Astrocyte (in vitro differentiated cells and primary cell): ENCODE data around the gene SNRNP70. TPM values are rescaled to one million over a fixed set of nuclear protein-coding genes. Genes with fewer than 3 reads are reported as not detected.

Experiments
- DNase-seq: peaks from one replicate; pipeline ENCODE4 v3.0.0-alpha.2; 2010; ENCODE audit warnings: low read depth
- FAIRE-seq: peaks from 2 replicates; lab custom pipeline; 2011; peaks lifted over from hg19 to GRCh38; lab: Jason Lieb, UNC
- H2AFZ ChIP-seq: 2 replicates; pipeline ENCODE4 v1.6.0; 2012; ENCODE audit warnings: low read depth, low read length, inconsistent platforms
- H3K27ac ChIP-seq: 2 replicates; pipeline ENCODE4 v1.5.1; 2011; ENCODE audit warnings: low read depth, low read length, inconsistent platforms
- H3K27me3 ChIP-seq: 2 replicates; pipeline ENCODE4 v1.6.0; 2011; ENCODE audit warnings: low read length, inconsistent platforms; ENCODE audit not compliant: insufficient read depth
- H3K36me3 ChIP-seq: 2 replicates; pipeline ENCODE4 v1.5.1; 2011; ENCODE audit warnings: low read length, inconsistent platforms; ENCODE audit not compliant: insufficient read depth
- H3K4me1 ChIP-seq: 2 replicates; pipeline ENCODE4 v1.5.1; 2011; ENCODE audit warnings: low read length, inconsistent platforms; ENCODE audit not compliant: insufficient read depth
- H3K4me2 ChIP-seq: 2 replicates; pipeline ENCODE4 v1.6.0; 2012; ENCODE audit warnings: low read length, inconsistent platforms
- H3K4me3 ChIP-seq: 2 replicates; pipeline ENCODE4 v1.5.1; 2011; ENCODE audit warnings: low read depth, mild to moderate bottlenecking, low read length, inconsistent platforms; ENCODE audit not compliant: insufficient read depth
- H3K79me2 ChIP-seq: 2 replicates; pipeline ENCODE4 v1.6.0; 2012; ENCODE audit warnings: mild to moderate bottlenecking, low read length, inconsistent platforms; ENCODE audit not compliant: insufficient read depth
- H3K9ac ChIP-seq: 2 replicates; pipeline ENCODE4 v1.6.0; 2012; ENCODE audit warnings: mild to moderate bottlenecking, low read length, inconsistent platforms
- H3K9me3 ChIP-seq: 2 replicates; pipeline ENCODE4 v1.5.1; 2012; ENCODE audit warnings: low read depth, mild to moderate bottlenecking, low read length, inconsistent platforms; ENCODE audit not compliant: insufficient read depth
- H4K20me1 ChIP-seq: 2 replicates; pipeline ENCODE4 v1.6.0; 2012; ENCODE audit warnings: low read length, inconsistent platforms; ENCODE audit not compliant: insufficient read depth
- H3K27ac Mint-ChIP-seq: one replicate; pipeline ENCODE4 v1.8.0; 2021; ENCODE audit warnings: mild to moderate bottlenecking, mixed read lengths; ENCODE audit not compliant: unreplicated experiment
- H3K27me3 Mint-ChIP-seq: one replicate; pipeline ENCODE4 v1.8.0; 2021; ENCODE audit warnings: low read depth, mixed read lengths; ENCODE audit not compliant: unreplicated experiment
- H3K36me3 Mint-ChIP-seq: one replicate; pipeline ENCODE4 v1.8.0; 2021; ENCODE audit warnings: low read depth, mixed read lengths; ENCODE audit not compliant: unreplicated experiment
- H3K4me1 Mint-ChIP-seq: one replicate; pipeline ENCODE4 v1.8.0; 2021; ENCODE audit warnings: low read depth, mixed read lengths; ENCODE audit not compliant: unreplicated experiment
- H3K4me3 Mint-ChIP-seq: one replicate; pipeline ENCODE4 v1.8.0; 2021; ENCODE audit warnings: mild to moderate bottlenecking, moderate library complexity, mixed read lengths; ENCODE audit not compliant: unreplicated experiment
- H3K9me3 Mint-ChIP-seq: one replicate; pipeline ENCODE4 v1.8.0; 2021; ENCODE audit warnings: mild to moderate bottlenecking, mixed read lengths; ENCODE audit not compliant: unreplicated experiment
- EZH2 ChIP-seq: IDR thresholded peaks from 2 replicates; pipeline ENCODE4 v1.6.1; 2012; ENCODE audit warnings: mild to moderate bottlenecking, low read length, inconsistent platforms; ENCODE audit not compliant: insufficient read depth
- total RNA-seq: library from RNA; stranded (reverse); gene quantifications from 2 replicates; pipeline ENCODE4 v1.2.1, GENCODE V29; 2021
- TF ChIP-seq, protein P1 (sequence below): IDR thresholded peaks from 2 replicates; pipeline ENCODE4 v1.5.1; 2011; ENCODE audit warnings: low read depth, mild to moderate bottlenecking, inconsistent platforms, low read length, moderate library complexity; ENCODE audit not compliant: insufficient read depth

Gene SNRNP70
- total RNA-seq, 1 donor from 2014 or later: 177 TPM

DNA sequence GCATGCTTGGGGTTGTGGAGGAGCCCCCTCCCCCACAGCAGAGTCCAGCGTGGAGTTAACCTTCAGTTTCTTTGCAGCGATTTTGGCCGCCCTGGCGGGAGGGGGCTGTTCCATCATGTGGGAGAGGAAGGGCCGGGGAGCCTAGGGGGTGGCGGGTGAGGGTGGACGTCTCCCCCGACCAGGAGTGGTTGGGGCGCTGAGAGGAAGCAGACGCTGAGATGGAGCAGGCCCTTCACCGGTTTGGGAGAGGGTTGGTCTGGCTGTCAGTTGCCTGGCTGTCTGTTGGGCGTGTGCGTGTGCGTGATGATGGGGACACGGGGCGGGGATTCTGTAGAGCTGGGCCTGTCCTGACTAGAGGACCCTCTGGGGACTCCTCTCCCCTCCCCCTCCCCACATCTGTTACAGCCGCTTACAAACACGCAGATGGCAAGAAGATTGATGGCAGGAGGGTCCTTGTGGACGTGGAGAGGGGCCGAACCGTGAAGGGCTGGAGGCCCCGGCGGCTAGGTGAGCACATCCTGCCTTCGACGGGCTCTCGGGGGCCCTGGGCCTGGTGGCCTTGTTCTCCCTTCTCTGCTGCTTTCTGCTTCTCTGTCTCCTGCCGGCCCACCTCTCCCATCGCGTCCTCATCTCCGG lies 19.1 kb downstream of the SNRNP70 start:
- Histone ChIP-seq H3K27me3 (no peaks in the 10 kb centered on the region), H3K9me3 (no peaks in the 10 kb centered on the region), H3K79me2 (peaks cover 33% of the 10 kb centered on the region), H4K20me1 (peaks cover 84% of the 10 kb centered on the region), H3K4me2 (no peak overlapping the region), H3K9ac (no peak overlapping the region), H3K4me1 (no peaks in the 10 kb centered on the region), H2AFZ (no peak overlapping the region), H3K36me3 (peaks cover 34% of the 10 kb centered on the region), H3K4me3 (no peak overlapping the region), H3K27ac (no peak overlapping the region)
- TF ChIP-seq, protein P1, sequence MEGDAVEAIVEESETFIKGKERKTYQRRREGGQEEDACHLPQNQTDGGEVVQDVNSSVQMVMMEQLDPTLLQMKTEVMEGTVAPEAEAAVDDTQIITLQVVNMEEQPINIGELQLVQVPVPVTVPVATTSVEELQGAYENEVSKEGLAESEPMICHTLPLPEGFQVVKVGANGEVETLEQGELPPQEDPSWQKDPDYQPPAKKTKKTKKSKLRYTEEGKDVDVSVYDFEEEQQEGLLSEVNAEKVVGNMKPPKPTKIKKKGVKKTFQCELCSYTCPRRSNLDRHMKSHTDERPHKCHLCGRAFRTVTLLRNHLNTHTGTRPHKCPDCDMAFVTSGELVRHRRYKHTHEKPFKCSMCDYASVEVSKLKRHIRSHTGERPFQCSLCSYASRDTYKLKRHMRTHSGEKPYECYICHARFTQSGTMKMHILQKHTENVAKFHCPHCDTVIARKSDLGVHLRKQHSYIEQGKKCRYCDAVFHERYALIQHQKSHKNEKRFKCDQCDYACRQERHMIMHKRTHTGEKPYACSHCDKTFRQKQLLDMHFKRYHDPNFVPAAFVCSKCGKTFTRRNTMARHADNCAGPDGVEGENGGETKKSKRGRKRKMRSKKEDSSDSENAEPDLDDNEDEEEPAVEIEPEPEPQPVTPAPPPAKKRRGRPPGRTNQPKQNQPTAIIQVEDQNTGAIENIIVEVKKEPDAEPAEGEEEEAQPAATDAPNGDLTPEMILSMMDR: no peak
- no peak for TF ChIP-seq EZH2
- Mint-ChIP-seq H3K36me3 (peaks cover 31% of the 10 kb centered on the region), H3K4me1 (peaks cover 9% of the 10 kb centered on the region), H3K4me3 (no peak overlapping the region), H3K27ac (peak overlapping the region; percentile 81), H3K27me3 (no peaks in the 10 kb centered on the region), H3K9me3 (no peaks in the 10 kb centered on the region)
- DNase-seq (no peak), FAIRE-seq (no peak)

DNA sequence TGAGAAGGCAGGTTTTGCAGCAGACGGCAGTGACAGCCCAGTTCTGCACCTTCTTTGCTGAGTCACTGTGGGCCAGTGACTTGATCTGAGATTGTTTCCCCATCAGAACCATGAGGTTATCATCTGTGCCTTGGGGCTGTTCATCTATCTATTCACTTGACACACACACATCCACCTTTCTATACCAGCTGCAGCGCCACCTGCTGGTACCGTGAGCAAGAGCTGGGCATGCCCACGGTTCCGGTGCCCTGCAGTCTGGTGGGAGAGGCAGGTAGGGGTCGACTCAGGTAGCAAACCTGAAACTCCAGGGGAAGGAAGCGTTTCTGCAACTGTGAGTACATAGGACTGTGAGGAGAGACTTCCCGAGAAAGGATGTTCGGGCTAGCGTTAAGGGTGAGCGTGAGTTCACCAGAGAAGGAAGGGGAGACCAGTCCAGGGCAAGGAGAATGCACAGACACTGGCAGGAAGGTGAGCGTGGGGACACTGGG lies 21.4 kb downstream of the SNRNP70 start:
- H3K27ac Mint-ChIP-seq: no peak overlapping the region
- Histone ChIP-seq H3K4me1 (peaks cover 11% of the 10 kb centered on the region), H3K27ac (no peak overlapping the region), H3K27me3 (no peaks in the 10 kb centered on the region), H3K4me2 (no peak overlapping the region), H3K36me3 (peaks cover 28% of the 10 kb centered on the region), H2AFZ (no peak overlapping the region), H3K9me3 (no peaks in the 10 kb centered on the region), H3K4me3 (no peak overlapping the region), H3K9ac (no peak overlapping the region), H4K20me1 (peaks cover 76% of the 10 kb centered on the region), H3K79me2 (peaks cover 23% of the 10 kb centered on the region)
- no peaks in the 10 kb centered on the region for H3K27me3 Mint-ChIP-seq
- peaks cover 28% of the 10 kb centered on the region for H3K36me3 Mint-ChIP-seq
- H3K4me1 Mint-ChIP-seq: peaks cover 16% of the 10 kb centered on the region
- no peak for DNase-seq
- no peak for TF ChIP-seq EZH2
- TF ChIP-seq, protein P1: peak; percentile 69
- no peaks in the 10 kb centered on the region for H3K9me3 Mint-ChIP-seq
- no peak overlapping the region for H3K4me3 Mint-ChIP-seq
- FAIRE-seq: no peak
